Measurements from ENCODE around the gene MYH14.
"Not testable (repeated sequence)": the region's sequence is repeated elsewhere in the genome, so short reads cannot be mapped to it uniquely, and the experiment has no call there.

The MYH14 gene

GRCh38 chr19:50330365-50331078 lies 127.1 kb downstream of the MYH14 start:
- peak overlapping the region; percentile 57 for H3K4me3 ChIP-seq (ENCODE audit: low read depth, low read length)

GRCh38 chr19:50331221-50331993 lies 128.0 kb downstream of the MYH14 start:
- H3K4me3 ChIP-seq (ENCODE audit: low read depth, low read length): peak overlapping the region; percentile 57

- peak overlapping the region; percentile 25 for H3K4me3 ChIP-seq (ENCODE audit: low read depth, low read length)
Measured at GRCh38 chr19:50331994-50332243, 128.5 kb downstream of the MYH14 start.

- H3K4me3 ChIP-seq (ENCODE audit: low read depth, low read length): peak overlapping the region; percentile 63
Measured at GRCh38 chr19:50332244-50333038, 129.0 kb downstream of the MYH14 start.

GRCh38 chr19:50333235-50333736 lies 129.9 kb downstream of the MYH14 start:
- H3K4me3 ChIP-seq (ENCODE audit: low read depth, low read length): peak overlapping the region; percentile 69

GRCh38 chr19:50333737-50334617 lies 130.6 kb downstream of the MYH14 start:
- H3K4me3 ChIP-seq (ENCODE audit: low read depth, low read length): peak overlapping the region; percentile 69

- no peak overlapping the region for H3K4me3 ChIP-seq (ENCODE audit: low read depth, low read length)
Measured at GRCh38 chr19:50334741-50335421, 131.5 kb downstream of the MYH14 start.

GRCh38 chr19:50337031-50337430 lies 133.6 kb downstream of the MYH14 start:
- not testable (repeated sequence) for H3K4me3 ChIP-seq (ENCODE audit: low read depth, low read length)

GRCh38 chr19:50340331-50340730 lies 136.9 kb downstream of the MYH14 start:
- H3K4me3 ChIP-seq (ENCODE audit: low read depth, low read length): no peak overlapping the region

- H3K4me3 ChIP-seq (ENCODE audit: low read depth, low read length): no peak overlapping the region
Measured at GRCh38 chr19:50341091-50341564, 137.7 kb downstream of the MYH14 start.

- H3K4me3 ChIP-seq (ENCODE audit: low read depth, low read length): no peak overlapping the region
Measured at GRCh38 chr19:50344661-50345318, 141.4 kb downstream of the MYH14 start.

- not testable (repeated sequence) for H3K4me3 ChIP-seq (ENCODE audit: low read depth, low read length)
Measured at GRCh38 chr19:50347089-50347581, 143.7 kb downstream of the MYH14 start.

- H3K4me3 ChIP-seq (ENCODE audit: low read depth, low read length): no peak overlapping the region
Measured at GRCh38 chr19:50349277-50350057, 146.0 kb downstream of the MYH14 start.

- no peak overlapping the region for H3K4me3 ChIP-seq (ENCODE audit: low read depth, low read length)
Measured at GRCh38 chr19:50352242-50352641, 148.8 kb downstream of the MYH14 start.

GRCh38 chr19:50353487-50353880 lies 150.1 kb downstream of the MYH14 start:
- not testable (repeated sequence) for H3K4me3 ChIP-seq (ENCODE audit: low read depth, low read length)

GRCh38 chr19:50356691-50357177 lies 153.3 kb downstream of the MYH14 start:
- H3K4me3 ChIP-seq (ENCODE audit: low read depth, low read length): no peak overlapping the region

- H3K4me3 ChIP-seq (ENCODE audit: low read depth, low read length): no peak overlapping the region
Measured at GRCh38 chr19:50357178-50358100, 154.0 kb downstream of the MYH14 start.

Data from iPS-11a (cell line).